Measurements from ENCODE around the gene LRRC72.
"Not testable (repeated sequence)": the region's sequence is repeated elsewhere in the genome, so short reads cannot be mapped to it uniquely, and the experiment has no call there.

LRRC72 gene

DNA sequence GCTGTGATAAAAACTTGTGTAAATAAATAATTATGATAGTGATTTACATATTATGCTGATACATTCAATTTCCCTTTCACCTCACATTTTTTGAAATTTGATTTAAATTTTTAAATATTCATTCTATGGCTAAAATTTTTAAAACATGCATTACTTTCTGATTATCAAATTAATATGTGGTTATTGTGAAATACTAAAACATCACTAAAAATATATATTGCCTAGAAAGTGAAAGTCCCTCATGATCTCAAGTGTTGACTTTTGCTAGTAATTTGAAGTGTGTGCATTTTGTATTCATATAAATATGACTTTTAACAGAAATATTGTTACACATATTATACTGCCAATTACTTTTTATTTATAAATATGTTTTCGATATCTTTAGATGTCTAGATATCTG is 3.1 kb downstream of the LRRC72 start:
- no peak for DNase-seq

DNA sequence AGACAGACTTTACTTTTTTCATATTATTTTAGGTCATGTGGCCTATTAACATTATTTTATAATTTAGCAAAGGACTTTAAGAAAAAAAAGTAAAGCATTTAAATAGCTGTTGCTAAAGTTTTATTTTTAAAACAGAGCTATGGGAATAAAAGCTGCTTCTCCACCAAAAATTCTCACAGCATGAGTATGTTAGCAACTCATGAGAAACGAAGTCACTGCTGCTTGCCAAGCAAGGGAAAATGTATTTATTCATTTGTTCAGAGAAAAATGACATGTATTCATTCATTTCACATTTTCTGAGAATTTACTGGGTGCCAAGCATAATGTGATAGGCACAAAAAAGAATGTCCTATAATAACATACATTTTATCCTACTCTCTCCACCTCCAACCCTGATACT is 5.1 kb downstream of the LRRC72 start:
- DNase-seq = no peak

DNA sequence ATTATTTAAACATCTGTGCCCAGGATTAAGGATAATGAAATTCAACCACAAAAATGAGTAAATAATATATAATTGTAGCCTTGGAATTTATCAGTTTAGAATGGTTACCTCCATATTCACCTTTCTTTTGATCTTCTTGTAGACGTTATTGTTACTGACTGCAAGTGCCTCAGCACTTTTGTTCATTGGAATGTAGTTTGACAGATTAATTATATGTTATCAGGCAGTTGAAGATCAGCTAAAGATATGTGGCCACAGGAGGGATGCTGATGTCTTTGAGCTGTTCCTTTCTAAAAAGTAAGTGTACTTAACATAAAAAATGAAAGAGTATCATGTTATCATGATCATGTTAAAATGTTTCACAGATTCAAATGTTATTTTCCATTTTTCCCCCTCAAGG is 5.6 kb downstream of the LRRC72 start:
- no peak for DNase-seq

DNA sequence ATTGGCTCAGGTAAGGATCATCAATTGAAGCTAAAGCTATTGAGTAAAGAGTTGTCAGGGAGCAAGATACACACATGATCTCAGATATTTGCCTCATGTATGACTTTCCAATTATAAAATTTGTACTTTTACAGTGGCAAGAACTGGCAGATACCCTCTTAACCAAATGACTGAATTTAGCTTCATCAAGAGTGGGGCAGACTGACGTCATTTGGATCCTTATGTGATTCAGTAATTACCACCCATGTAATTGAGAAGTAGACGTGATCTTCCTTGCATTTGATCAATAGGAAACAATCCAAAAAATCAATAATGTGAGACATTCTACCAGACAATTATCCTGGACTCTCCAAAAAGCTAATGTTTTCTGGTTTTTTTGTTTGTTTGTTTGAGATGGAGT is 8.9 kb downstream of the LRRC72 start:
- no peak for DNase-seq

DNA sequence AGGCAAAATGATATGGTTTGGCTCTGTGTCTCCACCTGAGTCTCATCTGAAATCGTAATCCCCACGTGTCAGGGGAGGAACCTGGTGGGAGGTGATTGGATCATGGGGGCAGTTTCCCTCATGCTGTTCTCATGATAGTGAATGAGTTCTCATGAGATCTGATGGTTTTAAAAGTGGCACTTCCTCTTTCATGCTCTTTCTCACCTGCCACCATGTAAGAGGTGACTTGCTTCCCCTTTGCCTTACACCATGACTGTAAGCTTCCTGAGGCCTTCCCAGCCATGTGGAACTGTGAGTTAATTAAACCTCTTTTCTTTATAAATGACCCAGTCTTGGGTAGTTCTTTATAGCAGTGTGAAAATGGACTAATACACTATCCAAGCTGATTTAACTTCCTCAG is 13.9 kb downstream of the LRRC72 start:
- DNase-seq = not testable (repeated sequence)

DNA sequence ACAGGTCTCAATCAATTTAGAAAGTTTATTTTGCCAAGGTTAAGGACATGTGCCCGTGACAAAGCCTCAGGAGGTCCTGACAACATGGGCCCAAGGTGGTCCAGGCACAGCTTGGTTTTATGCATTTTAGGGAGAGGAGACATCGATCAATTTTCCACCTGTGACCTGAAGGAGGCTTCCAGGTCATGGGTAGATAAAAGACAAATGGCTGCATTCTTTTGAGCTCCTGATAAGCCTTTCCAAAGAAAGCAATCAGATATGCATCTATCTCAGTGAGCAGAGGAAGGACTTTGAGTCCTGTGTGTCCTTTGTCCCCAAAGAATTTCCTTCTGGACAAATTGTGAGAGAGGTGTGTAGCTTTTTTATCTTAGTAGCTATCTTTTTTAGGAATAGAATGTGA is 15.8 kb downstream of the LRRC72 start:
- no peak for DNase-seq

DNA sequence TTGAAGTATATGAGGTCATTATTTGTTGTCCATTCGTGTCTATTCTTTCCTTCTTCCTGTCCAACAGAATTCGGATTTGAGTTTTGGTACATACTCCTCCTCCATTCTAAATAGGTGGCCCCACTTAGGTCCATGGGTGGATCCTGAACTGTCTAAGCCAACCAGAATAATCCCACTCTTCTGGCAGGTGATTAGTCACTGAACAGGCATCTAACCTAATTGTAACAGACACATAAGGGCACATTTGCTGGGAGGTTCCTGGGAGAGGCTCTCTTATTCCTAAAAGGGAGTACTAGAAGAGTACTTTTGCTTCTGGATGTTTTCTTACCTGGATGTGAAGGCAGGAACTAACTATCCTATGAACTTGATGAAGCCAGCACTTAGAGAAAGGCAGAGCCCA is 16.8 kb downstream of the LRRC72 start:
- DNase-seq = peak; percentile 73

DNA sequence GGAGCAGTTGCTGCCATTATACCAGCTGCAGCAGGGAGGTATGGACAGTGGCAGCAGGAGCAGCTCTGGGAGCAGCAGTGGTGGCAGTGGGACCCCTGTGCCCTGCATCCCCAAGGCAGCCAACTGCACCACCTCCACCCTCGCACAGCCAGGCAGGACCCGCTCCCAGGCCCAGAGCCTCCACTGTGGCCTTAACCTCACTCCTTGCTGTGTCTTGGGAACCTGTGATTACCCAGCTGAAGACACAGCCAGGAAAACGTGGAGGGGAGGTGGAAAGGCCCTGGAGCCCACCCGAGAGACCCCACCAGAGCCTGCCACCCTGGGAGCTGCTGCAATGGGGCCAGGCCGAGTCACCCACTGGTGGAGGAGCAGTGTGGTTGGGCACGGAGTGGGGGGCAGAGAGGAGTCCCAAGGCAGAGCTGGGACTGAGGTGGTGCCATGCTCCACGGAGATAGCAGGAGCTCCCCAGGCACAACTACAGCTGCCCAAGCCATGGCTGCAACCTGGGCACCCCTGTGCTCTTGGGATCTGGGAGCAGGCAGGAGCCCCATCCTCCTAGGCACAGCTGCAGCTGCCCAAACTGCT is 20.4 kb downstream of the LRRC72 start:
- DNase-seq = no peak

DNA sequence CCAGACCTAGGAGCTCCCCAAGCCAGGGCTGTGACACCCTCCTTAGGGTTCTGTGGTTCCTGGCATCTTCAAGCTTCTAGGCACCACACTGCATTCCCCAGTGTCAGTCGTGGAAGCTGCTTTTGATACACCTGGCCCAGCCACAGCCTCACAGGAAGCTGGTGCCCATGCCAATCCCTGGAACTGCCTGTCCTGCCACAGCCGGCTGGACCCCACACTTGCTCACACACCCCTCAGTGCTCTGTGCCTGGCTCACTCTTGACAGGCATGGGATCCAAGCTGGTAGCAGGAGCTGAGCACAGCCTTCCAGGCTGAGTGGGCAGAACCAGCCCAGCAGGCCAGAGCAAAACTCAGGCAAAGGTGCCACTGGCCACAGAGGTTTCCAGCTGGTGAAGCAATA is 21.8 kb downstream of the LRRC72 start:
- no peak for DNase-seq

DNA sequence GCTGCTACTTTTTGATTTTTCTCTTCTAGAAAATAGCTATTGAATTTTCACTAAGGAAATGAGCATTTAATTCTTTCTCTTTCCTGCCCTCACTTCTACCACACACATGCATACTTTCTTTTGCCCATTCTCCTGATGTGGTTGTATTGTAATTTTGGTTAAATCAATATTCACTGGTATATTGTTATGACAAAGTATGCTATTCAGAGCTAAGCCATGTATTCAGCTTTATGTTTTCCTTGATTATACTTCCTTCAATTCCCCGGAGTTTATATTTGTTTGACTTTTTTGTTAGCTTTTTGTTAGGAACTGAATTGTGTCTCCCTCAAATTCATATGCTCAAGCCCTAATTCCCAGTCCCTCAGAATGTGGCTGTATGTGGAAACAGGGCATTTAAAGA is 24.0 kb downstream of the LRRC72 start:
- no peak for DNase-seq

DNA sequence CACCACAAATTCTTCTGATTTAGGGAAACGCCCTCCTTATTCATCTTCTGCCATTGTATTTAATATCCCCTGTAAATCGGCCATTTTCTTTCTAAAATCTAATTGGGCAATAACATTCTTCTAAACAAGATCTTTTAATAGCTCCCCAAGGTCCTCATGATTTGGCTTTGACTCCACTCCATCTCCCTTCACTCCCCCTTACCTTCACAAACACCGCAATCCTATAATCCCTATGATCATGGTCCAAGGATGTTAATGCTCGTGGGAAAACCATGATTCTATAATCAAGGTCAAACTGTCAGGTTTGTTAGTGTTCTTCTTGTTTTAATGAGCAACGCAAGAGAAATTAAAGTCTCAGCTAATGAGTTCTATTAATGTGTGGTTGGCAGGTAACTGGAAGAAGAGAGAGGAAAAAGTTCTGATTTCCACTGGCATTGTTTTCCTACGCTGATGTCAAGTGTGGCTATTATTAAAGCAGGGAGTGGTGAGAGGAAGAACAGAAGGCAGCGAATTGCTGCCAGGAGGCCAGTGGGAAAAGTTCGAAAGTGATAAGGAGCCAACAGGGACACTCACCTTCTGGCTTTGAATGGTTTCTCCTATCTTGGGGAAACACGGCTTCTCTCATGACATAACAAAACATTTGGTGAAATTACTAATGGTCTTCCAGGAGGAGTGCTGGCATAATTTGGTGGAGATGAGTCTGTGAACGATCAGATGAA is 28.1 kb downstream of the LRRC72 start:
- no peak for DNase-seq

DNA sequence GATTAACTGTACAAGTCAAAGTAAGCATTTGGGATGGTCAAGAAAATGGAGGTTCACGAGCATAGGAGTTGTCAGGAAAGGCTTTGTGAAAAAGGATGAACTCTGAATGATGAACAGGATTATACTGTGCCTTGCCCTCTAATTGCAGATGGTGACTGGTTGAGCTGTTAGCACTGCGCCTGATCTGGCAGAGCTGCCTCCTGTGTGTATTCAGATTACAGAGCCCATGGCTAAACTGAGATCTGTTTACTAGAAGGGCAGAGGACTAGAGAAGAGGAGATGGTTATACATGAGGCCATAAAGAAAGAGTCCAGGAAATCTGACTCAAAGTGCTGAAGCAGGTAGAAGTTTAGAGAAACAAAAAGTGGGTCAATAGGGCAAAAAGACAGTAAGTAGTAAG is 29.7 kb downstream of the LRRC72 start:
- DNase-seq = no peak

DNA sequence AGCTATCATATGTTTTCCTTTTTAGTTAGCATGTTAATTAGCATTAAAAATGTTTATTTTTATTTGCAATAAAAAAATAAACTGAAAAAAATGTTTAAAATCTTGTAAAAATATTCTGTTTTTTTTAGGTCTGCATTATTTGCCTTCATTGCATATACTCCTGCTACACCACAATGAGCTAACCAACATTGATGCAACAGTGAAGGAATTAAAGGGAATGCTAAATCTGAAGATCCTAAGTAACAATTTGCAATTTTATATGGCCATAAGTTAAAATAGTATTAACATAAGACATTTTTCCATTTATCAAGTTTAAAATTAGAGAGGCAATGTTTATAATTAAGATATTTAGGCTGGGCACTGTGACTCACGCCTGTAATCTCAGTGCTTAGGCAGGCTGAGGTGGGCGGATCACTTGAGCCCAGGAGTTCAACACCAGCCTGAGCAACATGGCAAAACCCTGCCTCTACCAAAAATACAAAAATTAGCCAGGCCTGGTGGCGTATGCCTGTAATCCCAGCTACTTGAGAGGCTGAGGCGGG is 32.2 kb downstream of the LRRC72 start:
- no peak for DNase-seq

DNA sequence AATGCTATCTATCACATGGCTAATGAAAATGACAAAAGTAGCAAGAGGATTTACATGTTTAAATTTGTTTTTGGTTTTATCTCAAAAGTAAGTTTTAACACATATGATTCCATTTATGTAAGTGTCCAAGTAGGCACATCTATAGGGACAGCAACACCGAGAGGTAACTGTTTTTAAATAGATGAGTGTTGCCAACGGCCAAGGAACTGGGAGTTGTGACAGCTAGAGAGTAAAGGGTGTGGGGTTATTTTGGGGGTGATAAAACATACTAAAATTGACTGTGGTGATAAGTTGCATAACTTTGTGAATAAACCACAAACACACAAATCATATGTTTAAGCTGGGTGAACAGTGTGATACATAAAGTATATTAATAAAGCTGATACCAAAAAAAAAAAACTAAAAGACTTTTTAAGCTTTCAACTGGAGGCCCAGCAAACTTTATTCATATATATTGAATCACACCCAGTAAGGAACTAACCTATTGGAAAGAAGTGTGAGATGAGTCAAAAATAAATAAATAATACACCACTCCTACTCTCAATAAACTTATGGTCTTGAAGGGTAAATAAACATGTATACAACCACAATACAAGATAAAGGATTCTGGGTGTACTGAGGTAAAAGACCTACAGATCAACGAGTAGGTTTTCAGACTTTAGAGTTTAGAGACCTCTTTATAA is 33.0 kb downstream of the LRRC72 start:
- DNase-seq = no peak

DNA sequence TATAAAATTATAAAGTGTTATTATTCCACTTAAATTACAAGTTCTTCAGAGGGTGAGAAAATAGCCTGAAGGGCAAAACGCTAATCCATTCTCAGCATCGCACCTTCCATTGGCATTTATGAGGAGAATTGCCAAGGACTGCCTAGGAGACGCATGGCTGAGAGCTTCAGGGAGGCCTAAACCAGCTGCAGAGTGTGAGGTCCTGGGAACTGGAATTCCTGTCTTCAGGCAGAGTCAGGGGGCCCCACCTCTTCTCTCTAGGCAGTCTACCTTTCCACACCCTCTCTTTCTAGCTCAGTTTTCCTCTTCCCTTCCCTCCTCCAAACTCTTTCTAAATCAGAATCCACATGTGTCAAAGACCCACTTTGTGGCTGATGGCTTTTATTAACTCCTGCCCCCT is 35.3 kb downstream of the LRRC72 start:
- DNase-seq = no peak

DNA sequence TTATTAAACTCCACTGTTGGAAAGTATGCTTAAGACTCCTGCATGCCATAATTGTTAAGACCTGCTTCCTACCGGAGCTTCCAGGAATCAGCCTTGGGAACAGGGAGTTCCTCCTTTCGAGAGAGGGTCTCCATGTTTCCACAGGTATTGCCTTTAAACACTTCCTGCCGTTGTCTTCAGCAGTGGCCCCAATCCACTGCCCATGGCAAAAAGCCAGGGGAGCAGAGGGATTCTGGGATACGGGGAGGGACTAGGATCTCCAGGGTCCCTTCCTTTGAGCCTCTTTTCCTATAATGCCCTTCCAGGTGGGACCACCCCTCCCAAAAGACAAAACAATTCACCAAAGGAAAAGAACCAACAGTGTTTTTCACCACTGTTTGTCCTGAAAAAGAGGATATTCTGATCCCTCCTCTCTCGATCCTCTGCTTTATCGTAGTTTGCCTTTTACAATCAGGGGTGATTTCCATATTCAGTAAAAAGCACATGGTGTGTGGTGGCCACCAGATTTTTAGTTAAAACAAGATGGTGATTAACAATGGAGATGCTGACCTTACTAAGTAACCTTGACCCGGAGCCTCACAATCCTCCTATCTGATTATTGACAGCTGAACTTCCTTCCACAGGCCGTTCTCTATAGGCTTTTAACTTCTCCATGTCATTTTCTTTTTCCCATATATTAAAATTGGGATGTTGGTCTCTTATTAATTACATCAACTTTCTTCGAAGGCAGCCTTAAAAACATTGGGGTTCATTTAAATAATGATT is 36.0 kb downstream of the LRRC72 start:
- no peak for DNase-seq

DNA sequence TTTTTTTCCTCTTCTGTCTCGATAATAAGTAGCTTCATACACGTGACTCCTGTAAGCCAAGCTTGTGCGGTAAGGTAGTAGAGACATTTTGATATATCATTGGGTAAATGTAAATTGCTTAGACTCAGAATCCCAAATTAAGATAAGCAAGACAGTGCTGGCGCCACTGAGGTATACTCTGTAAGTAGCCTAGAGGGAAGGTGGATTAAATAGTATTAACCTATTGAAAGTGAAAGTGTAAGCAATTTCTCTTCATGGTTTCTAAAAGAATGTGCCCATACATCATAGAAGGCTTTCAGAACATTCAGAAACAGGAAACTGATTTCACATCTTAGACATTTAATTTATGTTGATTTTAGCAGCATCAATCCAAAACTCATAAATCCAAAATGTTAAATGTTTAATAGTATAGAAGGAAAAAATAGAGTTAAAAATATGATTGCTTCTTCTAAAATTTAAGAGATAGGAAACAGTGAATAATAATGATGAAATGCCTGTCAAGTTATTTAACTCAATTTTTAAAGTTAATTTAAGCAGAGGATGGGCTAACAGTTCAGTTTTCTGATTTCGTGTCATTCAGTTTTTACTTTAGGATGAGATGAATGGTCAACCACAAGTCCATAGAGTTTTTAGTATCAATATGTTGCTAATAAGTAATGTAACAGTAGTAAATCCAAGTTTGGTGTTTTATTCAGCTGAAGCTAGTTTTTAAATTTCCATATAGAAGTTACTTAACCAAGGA is 36.8 kb downstream of the LRRC72 start:
- no peak for DNase-seq

DNA sequence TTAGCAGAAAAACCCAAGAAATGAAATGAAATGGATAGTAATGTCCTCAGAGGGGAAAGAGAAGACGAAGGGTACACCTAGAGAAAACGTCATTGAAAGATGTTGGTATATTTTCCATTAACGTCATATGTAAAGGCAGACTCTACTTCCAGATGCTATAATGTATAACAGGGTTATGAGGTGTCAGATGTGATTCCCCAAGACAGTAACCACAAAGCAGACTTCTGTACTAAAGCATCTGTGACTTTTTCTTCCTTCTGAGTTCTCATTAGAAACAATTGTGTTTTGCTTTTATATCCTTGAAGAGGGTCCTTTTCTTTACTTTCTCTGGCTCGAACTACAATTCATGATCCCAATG is 37.4 kb downstream of the LRRC72 start:
- no peak for DNase-seq

DNA sequence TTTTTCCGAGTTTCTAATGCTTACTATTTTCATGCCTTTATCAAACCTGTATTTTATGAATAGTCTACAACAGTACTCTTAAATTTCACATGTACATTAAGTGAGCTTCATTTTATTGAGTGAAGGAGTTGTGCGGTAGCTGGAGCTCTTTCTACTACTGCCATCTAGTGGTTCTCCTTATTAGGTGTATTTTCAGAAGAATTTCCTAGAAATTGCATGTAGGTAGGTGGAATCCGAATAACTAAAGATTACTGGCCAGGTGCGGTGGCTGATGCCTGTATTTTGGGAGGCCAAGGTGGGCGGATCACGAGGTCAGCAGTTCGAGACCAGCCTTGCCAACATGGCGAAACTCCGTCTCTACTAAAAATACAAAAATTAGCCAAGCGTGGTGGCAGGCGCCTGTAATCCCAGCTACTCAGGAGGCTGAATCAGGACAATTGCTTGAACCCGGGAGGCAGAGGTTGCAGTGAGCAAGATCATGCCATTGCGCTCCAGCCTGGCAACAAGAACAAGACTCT is 38.3 kb downstream of the LRRC72 start:
- no peak for DNase-seq

DNA sequence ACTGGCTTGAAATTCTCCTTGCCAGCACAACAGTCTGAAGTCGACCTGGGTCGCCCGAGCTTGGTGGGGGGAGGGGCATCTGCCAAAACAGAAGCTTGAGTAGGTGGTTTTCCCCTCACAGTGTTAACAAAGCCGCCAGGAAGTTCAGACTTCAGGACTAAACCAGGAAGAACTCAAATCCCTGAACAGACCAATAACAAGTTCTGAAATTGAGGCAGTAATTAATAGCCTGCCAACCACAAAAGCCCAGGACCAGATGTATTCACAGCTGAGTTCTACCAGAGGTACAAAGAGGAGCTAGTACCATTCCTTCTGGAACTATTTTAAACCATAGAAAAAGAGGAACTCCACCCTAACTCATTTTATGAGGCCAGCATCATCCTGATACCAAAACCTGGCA is 45.3 kb downstream of the LRRC72 start:
- no peak for DNase-seq

DNA sequence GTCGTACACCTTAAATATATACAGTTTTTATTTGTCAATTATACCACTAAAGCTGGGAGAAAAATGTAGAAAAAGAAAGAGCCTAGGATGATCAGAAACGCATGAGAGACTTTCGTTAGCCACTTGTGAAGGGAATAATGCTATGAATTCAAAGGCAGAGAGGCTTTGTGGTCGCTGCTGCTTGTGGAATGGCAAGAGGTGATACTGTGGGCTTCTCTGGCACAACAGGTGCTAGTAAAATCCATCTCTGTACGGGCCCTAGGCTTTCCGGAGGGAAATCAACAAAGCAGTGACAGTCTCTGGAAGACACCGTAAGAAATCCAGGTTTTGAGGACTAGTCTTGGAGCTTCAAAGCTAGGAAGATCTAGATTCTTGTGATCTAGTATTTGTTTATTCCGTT is 52.6 kb downstream of the LRRC72 start:
- no peak for DNase-seq

DNA sequence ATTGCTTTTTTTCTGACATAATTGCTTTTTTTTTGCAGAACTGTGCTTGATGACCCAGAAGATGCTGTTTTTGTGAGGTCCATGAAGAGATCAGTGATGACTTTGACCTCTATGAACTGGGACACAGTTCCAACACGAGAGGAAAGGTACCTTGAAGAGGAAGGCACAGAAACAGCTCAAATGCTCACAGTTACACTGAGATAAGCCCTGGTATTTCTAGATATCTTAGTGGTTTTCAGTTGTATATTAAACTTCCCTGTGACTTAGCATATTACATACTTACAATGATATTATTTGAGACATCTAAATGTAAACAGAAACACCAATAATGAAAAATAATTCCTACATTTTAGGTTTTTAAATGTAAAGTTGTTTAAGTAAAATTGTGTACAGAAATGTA is 54.7 kb downstream of the LRRC72 start:
- no peak for DNase-seq

DNA sequence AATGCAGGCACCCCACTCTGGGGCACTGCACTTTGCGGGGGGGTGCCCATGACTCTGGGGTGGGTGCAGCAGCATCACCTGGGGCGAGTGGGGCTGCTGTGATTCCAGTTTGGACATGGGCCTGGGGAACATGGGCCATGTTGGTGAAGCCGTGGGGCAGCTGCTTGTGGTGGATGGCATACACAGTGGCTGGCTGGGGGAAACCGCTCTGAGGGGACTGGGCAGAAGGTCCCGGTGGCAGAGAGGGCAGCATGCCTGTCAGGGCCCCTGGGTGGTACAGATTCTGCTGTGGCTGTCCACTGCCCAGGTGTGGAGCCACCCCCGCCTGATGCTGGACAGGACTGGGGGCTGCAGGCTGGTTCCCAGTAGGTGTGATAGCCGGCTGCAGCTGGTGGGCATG is 57.2 kb downstream of the LRRC72 start:
- no peak for DNase-seq
